HG03442 (cell line): ENCODE data around the gene ILK.
A peak's percentile ranks its signal among the peaks of the same experiment; 100 is the strongest.

Experiments used
- ATAC-seq: cut with Tn5 transposase; IDR thresholded peaks from one replicate; pipeline ENCODE4 v1.9.1; 2021; ENCODE audit warnings: mild to moderate bottlenecking, moderate library complexity; ENCODE audit not compliant: unreplicated experiment

Gene ILK

GRCh38 chr11:6604790-6605189 is 1.2 kb downstream of the ILK start:
- no peak for ATAC-seq

GRCh38 chr11:6606471-6607189 is 3.1 kb downstream of the ILK start:
- peak; percentile 40 for ATAC-seq

GRCh38 chr11:6607190-6607795 is 3.7 kb downstream of the ILK start:
- no peak for ATAC-seq

GRCh38 chr11:6608011-6608410 is 4.4 kb downstream of the ILK start:
- no peak for ATAC-seq

- ATAC-seq, result no peak
These were observed 5.3 kb downstream of the ILK start for GRCh38 chr11:6608726-6609501.

GRCh38 chr11:6609502-6610015 is 6.0 kb downstream of the ILK start:
- ATAC-seq, result no peak

GRCh38 chr11:6610591-6610990 is 7.0 kb downstream of the ILK start:
- ATAC-seq, result no peak

GRCh38 chr11:6611092-6611962 is 7.8 kb downstream of the ILK start:
- no peak for ATAC-seq

- peak; percentile 9 for ATAC-seq
These were observed 8.3 kb downstream of the ILK start for GRCh38 chr11:6611963-6612212.

GRCh38 chr11:6612213-6613041 is 8.9 kb downstream of the ILK start, which contains the start of gene TAF10:
TSS of gene TAF10 (minus strand) at chr11:6612216. CDS start at chr11:6612189, 27 bp downstream.
- peak; percentile 87 for ATAC-seq

- ATAC-seq, result no peak
These were observed 9.9 kb downstream of the ILK start for GRCh38 chr11:6613496-6613895.

GRCh38 chr11:6614446-6614845 is 10.9 kb downstream of the ILK start:
- ATAC-seq, result no peak

GRCh38 chr11:6615046-6615445 is 11.5 kb downstream of the ILK start:
- no peak for ATAC-seq

GRCh38 chr11:6615882-6616585 is 12.5 kb downstream of the ILK start:
- no peak for ATAC-seq

GRCh38 chr11:6616596-6617250 is 13.1 kb downstream of the ILK start:
- no peak for ATAC-seq

- no peak for ATAC-seq
These were observed 13.8 kb downstream of the ILK start for GRCh38 chr11:6617315-6617781.

- ATAC-seq, result no peak
These were observed 14.8 kb downstream of the ILK start for GRCh38 chr11:6618117-6619003.
